HUES6 (cell line): Measurements from ENCODE around the gene GMNC.

Experiments
- H3K27ac ChIP-seq: 2 replicates; pipeline ENCODE4 v1.7.0; 2013; ENCODE audit warnings: low read depth, mild to moderate bottlenecking, low read length, inconsistent platforms
- H3K27me3 ChIP-seq: 2 replicates; pipeline ENCODE4 v1.6.1; 2013; ENCODE audit warnings: low read length; ENCODE audit not compliant: control insufficient read depth, insufficient read depth
- H3K36me3 ChIP-seq: 2 replicates; pipeline ENCODE4 v1.6.1; 2013; ENCODE audit warnings: low read length; ENCODE audit not compliant: control insufficient read depth, insufficient read depth
- H3K4me1 ChIP-seq: 2 replicates; pipeline ENCODE4 v1.6.1; 2013; ENCODE audit warnings: low read length; ENCODE audit not compliant: control insufficient read depth, insufficient read depth
- H3K4me3 ChIP-seq: 2 replicates; pipeline ENCODE4 v1.5.1; 2013; ENCODE audit warnings: low read depth, low read length
- H3K9ac ChIP-seq: one replicate; pipeline ENCODE4 v1.6.1; 2013; ENCODE audit warnings: mild to moderate bottlenecking, low read length
- H3K9me3 ChIP-seq: 2 replicates; pipeline ENCODE4 v1.6.1; 2013; ENCODE audit warnings: low read depth, low read length; ENCODE audit not compliant: control insufficient read depth, insufficient read depth

The GMNC gene

DNA sequence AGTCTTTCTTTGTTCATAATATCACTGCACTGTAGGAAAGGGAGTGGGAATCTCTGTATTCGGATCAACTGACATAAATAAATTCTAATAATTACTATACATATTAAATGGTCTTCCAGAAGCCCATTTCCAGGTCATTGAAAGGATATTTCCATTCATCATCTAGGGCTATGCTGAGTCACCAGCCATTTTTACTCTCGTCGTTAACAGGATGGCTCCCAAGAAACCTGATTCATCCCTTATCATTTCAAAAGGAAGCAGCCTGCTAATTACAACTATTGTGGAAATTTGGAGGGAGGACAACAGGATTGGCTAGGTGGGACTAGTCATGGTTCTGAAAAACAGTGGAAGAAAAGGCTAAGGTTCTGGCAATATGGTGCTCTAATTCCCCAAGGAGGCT, 13.6 kb downstream of the GMNC start:
- Histone ChIP-seq H3K4me1 (peaks cover 5% of the 10 kb centered on the region), H3K27ac (no peak overlapping the region), H3K27me3 (peaks cover under 1% of the 10 kb centered on the region; the same call in 1 of the 2 replicates), H3K9ac (no peak overlapping the region), H3K9me3 (no peaks in the 10 kb centered on the region), H3K36me3 (no peaks in the 10 kb centered on the region), H3K4me3 (no peak overlapping the region)

DNA sequence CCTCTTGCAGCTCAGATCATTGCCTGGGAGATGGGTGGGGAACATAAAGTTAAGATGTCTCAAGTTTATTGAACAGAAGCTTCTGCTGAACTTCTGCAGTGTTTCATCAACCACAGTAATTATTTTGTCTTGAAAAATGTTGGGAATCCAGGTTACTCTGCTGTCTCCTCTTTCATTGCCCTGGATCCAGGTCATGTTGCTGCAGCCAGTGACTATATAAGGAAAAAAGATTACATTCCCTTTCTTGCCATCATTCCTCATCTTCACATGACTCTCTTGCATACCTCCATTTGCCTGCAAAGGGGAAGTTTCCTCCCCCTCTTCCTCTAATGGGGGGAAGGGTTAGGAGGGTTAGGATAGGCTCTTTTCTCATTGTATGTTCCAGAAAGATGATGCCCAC, 15.1 kb downstream of the GMNC start:
- Histone ChIP-seq H3K9ac (no peak overlapping the region), H3K27ac (no peak overlapping the region), H3K9me3 (no peaks in the 10 kb centered on the region), H3K27me3 (no peaks in the 10 kb centered on the region), H3K4me3 (no peak overlapping the region), H3K36me3 (no peaks in the 10 kb centered on the region), H3K4me1 (peaks cover 5% of the 10 kb centered on the region)

DNA sequence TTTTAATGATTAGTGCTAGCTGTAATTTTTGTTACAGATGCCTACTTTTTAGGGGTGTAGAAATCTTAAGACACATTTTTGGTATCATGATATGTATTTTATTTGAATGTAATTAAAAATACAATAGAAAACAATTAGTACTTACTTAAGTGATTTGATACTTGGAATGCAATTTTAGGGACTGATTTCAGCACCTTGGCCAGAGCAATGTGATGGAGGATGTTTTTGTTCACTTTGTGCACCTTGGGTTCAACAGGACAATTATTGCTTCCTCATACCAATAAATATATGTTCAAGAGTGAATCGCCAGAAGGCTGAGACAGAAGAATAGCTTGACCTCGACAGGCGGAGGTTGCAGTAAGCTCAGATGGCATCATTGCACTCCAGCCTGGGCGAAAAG, 22.3 kb downstream of the GMNC start:
- no peak overlapping the region for H3K27ac ChIP-seq
- no peaks in the 10 kb centered on the region for H3K9me3 ChIP-seq
- H3K4me3 ChIP-seq: no peak overlapping the region
- no peak overlapping the region for H3K9ac ChIP-seq
- no peaks in the 10 kb centered on the region for H3K4me1 ChIP-seq
- no peaks in the 10 kb centered on the region for H3K27me3 ChIP-seq
- H3K36me3 ChIP-seq: no peaks in the 10 kb centered on the region

DNA sequence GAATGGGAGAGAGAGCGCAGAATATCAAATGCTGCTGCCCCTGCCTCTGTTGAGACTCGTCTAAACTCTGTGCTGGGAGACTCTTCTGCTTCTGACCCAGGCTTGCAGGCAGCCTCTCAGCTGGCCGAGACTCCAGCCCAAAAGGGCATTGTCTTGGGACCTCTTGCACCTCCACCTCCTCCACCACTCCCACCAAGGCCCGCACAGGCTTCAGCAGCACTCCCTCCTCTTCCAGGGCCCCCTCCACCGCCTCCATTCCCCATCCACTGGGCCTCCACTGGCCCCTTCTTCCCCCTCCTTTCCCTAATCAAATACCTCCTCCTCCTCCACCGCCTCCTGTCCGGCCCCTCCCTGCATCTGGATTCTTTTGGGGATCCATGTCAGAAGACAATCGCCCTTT, 31.3 kb downstream of the GMNC start:
- Histone ChIP-seq H3K27ac (no peak overlapping the region), H3K27me3 (no peaks in the 10 kb centered on the region), H3K4me1 (no peaks in the 10 kb centered on the region), H3K36me3 (no peaks in the 10 kb centered on the region), H3K9me3 (no peaks in the 10 kb centered on the region), H3K9ac (no peak overlapping the region), H3K4me3 (no peak overlapping the region)

DNA sequence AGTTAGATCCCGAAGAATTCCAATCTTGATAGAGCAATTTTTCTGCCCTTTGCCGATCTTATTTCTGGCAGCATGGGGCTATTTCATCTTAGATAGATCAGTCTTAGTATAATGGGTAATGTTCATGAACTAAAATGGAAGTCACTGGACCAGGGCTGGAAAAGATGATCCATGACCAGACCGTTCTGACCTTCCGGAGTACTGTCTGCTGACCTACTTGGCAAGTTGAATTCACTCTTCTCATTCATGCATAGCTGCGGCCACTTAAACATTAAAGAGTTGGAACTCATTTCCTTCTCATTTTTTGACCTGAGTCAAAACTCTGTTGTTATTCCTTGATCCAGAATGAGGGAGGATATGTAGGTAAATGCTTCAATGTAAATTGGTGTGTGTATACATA, 32.5 kb downstream of the GMNC start:
- Histone ChIP-seq H3K9ac (no peak overlapping the region), H3K27me3 (no peaks in the 10 kb centered on the region), H3K27ac (no peak overlapping the region), H3K36me3 (no peaks in the 10 kb centered on the region), H3K4me1 (no peaks in the 10 kb centered on the region), H3K4me3 (no peak overlapping the region), H3K9me3 (no peaks in the 10 kb centered on the region)

DNA sequence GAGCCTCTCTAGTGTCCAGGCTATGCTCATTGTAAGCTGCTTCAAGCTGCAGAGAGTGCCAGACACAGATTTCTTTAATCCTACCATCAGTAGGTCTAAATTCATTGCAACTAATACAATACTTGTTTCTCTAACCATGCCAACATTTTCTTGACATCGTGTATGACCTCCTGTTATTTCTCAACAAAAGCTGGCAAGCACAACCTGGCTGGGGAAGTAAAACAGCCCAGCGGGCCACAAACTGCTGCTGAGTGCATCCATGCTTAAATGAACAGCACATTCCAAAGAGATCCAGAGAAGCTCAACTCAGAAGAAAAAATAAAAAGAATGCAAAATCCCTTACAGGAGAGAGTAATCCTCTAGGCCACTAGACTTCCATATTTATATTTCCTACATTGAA, 36.5 kb downstream of the GMNC start:
- no peaks in the 10 kb centered on the region for H3K36me3 ChIP-seq
- H3K9me3 ChIP-seq: no peaks in the 10 kb centered on the region
- no peak overlapping the region for H3K4me3 ChIP-seq
- no peak overlapping the region for H3K9ac ChIP-seq
- no peaks in the 10 kb centered on the region for H3K27me3 ChIP-seq
- H3K27ac ChIP-seq: no peak overlapping the region
- no peaks in the 10 kb centered on the region for H3K4me1 ChIP-seq

DNA sequence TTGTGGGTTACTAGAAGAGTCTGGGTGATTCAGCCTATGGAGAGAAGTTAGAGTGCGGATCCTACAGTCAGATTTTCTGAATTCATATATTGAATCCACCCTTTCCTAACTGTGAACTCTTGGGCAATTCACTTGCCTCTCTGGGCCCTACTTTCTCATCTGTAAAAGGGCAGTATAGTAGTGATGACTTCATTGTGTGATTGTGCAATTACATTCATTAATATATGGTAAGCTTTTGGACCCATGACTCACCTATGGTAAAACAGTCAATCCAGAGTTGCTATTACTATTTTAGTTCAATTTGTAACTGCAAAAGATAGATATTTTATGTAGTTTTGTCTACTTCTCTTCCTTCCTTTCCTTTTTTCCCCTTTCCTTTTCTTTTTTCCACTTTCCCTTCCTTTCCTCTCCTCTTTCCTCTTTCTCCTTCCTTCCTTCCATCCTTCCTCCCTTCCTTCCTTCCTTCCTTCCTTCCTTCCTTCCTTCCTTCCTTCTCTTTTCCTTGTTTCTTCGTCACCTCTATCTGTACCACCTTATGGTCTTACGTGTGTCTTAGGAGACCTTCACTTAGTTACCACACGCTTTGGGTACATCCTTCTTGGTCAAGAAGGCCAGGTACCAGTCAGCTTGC, 37.0 kb downstream of the GMNC start:
- no peaks in the 10 kb centered on the region for H3K4me1 ChIP-seq
- no peaks in the 10 kb centered on the region for H3K27me3 ChIP-seq
- H3K9ac ChIP-seq: no peak overlapping the region
- no peak overlapping the region for H3K27ac ChIP-seq
- no peaks in the 10 kb centered on the region for H3K36me3 ChIP-seq
- no peaks in the 10 kb centered on the region for H3K9me3 ChIP-seq
- no peak overlapping the region for H3K4me3 ChIP-seq

DNA sequence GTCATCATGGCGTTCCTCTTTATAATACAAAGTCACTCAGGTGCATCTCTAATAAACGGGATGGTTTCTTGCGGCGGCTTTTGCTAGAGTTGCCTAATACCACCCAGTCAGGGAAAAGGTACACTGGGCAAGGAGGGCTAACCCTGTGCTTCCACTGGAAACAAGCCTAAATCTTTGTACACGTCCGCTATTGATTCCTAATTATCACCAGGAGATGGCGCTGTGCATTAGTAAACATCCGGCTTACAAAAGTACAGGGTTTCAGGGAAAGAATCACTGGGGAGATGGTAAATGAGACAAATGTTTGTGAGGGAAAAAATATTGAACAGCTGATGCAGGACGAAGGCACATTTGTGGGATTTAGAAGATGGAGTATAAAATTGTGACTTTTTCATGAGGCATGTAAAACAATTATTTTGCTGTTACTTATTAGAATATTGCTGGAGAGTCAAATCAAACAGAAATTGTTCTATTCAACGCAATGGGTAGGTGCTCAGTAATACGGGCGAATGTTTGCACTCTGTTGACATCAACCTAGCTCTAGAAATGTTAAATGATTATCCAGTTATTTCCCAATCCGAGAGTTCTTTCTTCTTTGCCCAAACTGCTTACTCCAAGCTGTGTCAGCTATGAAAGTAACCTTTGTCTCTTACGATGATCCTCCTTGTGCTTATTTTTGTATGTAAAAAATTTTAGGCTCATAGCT, 50.6 kb downstream of the GMNC start:
- Histone ChIP-seq H3K27ac (no peak overlapping the region), H3K36me3 (no peaks in the 10 kb centered on the region), H3K9ac (no peak overlapping the region), H3K27me3 (no peaks in the 10 kb centered on the region), H3K4me1 (no peaks in the 10 kb centered on the region), H3K9me3 (no peaks in the 10 kb centered on the region), H3K4me3 (no peak overlapping the region)

DNA sequence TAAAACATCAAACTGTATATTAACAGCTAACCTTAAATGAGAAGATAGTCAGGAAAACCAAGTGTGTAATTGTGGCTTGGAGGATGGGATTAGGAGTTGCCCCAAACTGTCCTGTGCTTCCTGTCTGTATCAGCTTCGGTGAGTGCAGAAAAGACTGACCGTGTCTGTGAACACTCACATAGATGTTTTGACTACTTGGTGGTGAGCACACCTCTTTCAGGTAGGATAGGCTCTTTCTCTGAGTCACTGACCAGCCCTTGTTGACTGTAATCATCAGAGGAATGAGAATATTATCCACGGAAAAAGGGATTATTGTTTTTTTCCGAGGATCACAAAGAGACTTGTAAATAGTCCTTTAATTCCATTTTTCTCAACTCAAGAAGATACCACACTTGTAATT, 51.5 kb downstream of the GMNC start:
- Histone ChIP-seq H3K4me1 (no peaks in the 10 kb centered on the region), H3K36me3 (no peaks in the 10 kb centered on the region), H3K27ac (no peak overlapping the region), H3K9ac (no peak overlapping the region), H3K27me3 (no peaks in the 10 kb centered on the region), H3K4me3 (no peak overlapping the region), H3K9me3 (no peaks in the 10 kb centered on the region)

DNA sequence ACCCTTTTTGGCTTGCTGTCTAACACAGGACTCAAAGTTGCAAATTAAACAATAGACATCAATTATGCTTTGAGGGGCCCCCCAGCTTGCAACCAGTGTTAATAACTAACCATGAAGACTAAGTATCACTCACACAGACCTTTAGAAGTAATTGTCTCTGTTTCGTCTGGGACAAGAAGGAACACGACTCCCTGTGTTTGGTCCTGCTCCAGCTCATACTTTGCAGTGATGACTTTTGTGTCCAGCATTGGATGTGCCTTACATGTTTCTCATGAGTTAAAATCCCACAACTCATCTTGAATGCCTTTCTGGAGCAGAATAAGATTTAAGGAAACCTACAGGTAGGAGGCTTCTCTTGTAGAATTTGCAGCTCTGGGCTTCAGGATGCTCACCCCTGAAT, 53.1 kb downstream of the GMNC start:
- no peaks in the 10 kb centered on the region for H3K36me3 ChIP-seq
- H3K27me3 ChIP-seq: no peaks in the 10 kb centered on the region
- H3K27ac ChIP-seq: no peak overlapping the region
- H3K4me1 ChIP-seq: no peaks in the 10 kb centered on the region
- H3K9ac ChIP-seq: no peak overlapping the region
- no peaks in the 10 kb centered on the region for H3K9me3 ChIP-seq
- H3K4me3 ChIP-seq: no peak overlapping the region

DNA sequence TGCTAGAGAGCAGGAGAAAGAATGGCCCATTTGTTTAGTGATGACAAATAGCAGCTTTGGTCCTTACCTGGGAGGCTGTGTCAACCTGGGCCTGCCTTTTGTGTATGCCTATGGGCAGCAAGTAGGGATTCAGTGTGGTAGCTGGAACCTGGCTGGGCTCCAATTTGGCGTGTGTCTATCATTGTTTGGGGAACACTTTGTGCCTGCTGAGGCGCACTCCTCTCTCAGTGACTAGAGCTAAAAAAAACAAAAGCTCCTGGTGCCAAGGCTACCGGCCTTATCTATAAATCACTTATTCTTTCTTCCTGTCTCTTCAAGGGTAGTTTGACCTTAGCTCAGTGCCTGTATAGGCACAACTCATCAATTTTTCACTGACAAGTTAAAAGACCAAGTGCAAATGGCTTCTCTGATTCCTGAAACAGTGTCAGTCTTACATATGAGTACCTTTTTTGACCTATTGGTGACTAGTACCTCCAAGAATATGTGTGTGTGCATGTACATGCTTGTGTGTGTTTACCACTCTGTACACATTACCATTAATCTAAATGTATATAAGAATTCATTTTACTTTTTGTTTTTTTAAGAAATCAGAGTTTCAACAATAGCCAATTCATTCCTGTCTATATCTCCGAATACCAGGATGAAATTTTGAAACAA, 54.6 kb downstream of the GMNC start:
- Histone ChIP-seq H3K9ac (no peak overlapping the region), H3K36me3 (no peaks in the 10 kb centered on the region), H3K4me3 (no peak overlapping the region), H3K9me3 (no peaks in the 10 kb centered on the region), H3K27ac (no peak overlapping the region), H3K27me3 (no peaks in the 10 kb centered on the region), H3K4me1 (no peaks in the 10 kb centered on the region)
